GM12892 (cell line): Measurements from ENCODE around the gene PRKAB1.
A peak's percentile ranks its signal among the peaks of the same experiment; 100 is the strongest.

ENCODE experiments used
- DNase-seq: peaks from one replicate; pipeline ENCODE4 v3.0.0; 2011; ENCODE audit not compliant: insufficient read length
- FAIRE-seq: peaks from 2 replicates; lab custom pipeline; 2011; peaks lifted over from hg19 to GRCh38; lab: Jason Lieb, UNC
- POLR2A ChIP-seq: IDR thresholded peaks from 2 replicates; pipeline ENCODE4 v1.6.1; 2011; ENCODE audit warnings: low read depth, low read length, control low read depth
- POLR2AphosphoS5 ChIP-seq: IDR thresholded peaks from 2 replicates; pipeline ENCODE4 v1.6.1; 2011; ENCODE audit warnings: low read depth, low read length, control low read depth
- TAF1 ChIP-seq: IDR thresholded peaks from 2 replicates; pipeline ENCODE4 v1.6.1; 2011; ENCODE audit warnings: low read depth, mild to moderate bottlenecking, control low read depth, low read length, borderline replicate concordance

Gene PRKAB1

DNA sequence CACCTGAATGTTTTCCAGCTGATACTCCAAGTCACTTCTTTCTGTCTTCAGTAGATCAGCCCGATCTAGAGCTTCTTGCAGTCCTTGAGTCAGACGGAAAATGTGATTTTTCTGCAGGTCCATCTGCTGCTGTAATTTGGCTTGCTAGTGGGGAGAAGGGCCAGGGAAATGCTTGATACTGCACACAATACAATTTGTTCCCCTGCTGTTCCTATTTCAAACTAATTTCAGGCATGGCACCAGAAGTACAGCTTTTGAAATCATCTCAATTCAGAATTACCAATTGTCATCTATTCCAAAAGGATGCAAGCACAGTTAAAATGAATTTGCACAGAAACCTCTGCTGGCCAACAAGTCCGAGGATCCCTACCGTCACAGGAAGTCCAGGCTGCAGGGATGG is 53.4 kb downstream of the PRKAB1 start:
- TF ChIP-seq TAF1 (no peak), POLR2AphosphoS5 (no peak)
- DNase-seq (no peak), FAIRE-seq (no peak)

DNA sequence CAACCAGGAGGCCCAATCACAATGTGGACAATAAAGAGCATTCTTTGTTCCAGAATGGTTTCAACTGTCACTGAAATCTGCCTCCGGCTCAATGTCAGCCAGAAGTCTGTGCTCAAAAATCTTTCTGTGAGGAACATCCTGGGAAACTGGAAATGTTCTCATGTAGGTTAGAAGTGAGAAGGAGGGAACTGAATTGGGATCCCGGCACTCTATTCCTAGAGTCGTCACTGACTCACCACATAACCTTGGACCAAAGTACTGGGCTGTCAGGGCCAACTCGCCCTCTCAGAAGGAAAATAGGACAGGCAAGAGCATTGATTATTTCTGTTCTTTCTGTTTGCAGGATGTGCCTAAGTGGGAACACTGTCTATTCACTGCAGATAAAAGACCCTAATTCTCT is 57.6 kb downstream of the PRKAB1 start:
- no peak for FAIRE-seq
- DNase-seq = no peak
- no peak for TF ChIP-seq POLR2AphosphoS5
- TF ChIP-seq TAF1 = no peak
- no peak for TF ChIP-seq POLR2A

DNA sequence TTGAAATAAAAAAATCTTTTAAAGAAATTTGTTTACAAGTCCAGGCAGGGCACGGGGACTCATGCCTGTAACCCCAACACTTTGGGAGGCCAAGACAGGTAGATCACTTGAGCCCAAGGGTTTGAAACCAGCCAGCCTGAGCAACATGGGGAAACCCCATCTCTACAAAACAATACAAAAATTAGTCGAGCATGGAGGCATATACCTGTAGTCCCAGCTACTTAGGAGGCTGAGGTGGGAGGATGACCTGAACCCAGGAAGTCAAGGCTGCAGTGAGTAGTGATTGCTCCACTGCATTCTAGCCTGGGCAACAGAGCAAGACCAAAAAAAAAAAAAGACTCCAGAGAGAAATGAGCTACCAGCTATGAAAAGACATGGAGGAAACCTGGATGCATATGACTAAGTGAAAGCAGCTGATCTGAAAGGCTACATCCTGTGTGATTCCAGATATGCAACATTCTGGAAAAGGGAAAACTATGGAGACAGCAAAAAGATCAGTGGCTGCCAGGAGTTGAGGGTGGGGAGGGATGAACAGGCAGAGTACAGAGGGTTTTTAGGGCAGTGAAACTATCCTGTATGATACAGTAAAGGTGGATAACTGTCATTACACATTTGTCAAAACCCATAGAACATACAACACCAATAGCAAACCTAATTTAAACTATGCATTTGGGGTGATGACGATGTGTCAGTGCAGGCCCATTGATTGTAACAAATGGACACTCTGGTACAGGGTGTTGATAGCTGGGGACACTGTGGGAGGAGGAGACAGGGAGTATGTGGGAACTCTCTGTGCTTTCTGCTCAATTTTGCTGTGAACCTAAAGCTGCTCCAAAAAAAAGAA is 59.9 kb downstream of the PRKAB1 start:
- DNase-seq = no peak
- TF ChIP-seq POLR2AphosphoS5 (no peak), TAF1 (no peak)
- peak; percentile 80 for FAIRE-seq

DNA sequence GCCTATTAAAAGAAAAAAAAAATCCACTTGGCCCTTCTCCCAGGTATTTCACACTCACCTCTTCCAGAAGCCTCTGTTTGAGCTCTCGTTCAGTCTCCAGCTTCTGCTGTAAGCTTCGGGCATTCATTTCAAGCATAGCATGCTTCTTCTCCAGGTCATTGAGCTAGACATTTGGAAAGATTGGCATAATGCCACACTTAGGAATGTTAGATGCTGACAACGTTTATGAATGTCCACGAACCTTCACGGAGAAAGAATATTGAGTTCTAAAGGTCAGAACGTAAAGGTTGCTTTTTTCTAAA is 60.5 kb downstream of the PRKAB1 start:
- FAIRE-seq = no peak
- TF ChIP-seq POLR2AphosphoS5 = no peak
- no peak for TF ChIP-seq POLR2A
- TF ChIP-seq TAF1 = no peak
- no peak for DNase-seq

DNA sequence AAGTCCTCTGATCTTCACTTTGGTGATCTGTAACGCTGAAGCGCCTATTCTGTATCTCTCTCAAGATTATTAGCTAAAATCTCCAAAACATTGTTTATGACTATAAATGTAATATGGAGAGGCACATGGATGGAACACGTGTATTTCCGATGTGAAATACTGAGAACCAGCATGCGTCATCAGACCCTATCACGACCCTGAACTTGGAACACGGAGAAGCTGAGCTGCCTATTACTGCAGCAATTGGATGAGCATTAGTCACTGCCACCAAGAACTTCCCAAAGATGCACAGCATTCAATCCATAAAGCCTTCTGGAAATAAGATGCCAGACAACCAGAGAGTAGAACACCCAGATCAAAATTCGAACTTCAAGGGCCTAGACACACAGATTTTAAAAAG is 61.9 kb downstream of the PRKAB1 start:
- FAIRE-seq (no peak), DNase-seq (no peak)
- TF ChIP-seq POLR2A (no peak), POLR2AphosphoS5 (no peak)

DNA sequence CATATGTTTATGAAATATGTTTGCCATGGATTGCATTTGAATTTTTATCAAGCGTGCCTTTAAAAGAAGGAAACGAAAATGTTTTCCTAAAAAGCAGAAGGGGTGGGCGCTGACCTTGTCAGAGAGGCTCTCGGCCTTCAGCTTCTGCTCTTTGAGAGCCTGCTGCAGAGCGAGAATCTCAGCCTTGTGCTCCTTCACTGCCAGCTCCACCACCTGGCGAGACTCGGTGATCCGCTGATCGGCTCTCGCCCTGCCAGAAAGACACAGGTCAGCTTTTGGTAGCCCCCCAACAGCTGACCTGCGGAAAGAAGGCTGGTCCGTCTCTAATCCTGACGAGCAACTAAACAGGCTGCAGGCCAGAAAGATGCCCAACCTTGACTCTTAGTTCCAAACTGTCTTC is 62.4 kb downstream of the PRKAB1 start:
- TF ChIP-seq POLR2AphosphoS5 (no peak), POLR2A (no peak), TAF1 (no peak)
- no peak for FAIRE-seq

More for the DNA sequence above, 62.4 kb downstream of the PRKAB1 start:
- DNase-seq = no peak
